ENCODE data around the gene AFF4. TPM values are rescaled to one million over a fixed set of nuclear protein-coding genes. Genes with fewer than 3 reads are reported as not detected.
A peak's percentile ranks its signal among the peaks of the same experiment; 100 is the strongest.

Gene AFF4
- total and polyA plus RNA-seq, 4 donors = 8.9 to 103 (median 41.9) TPM

DNA sequence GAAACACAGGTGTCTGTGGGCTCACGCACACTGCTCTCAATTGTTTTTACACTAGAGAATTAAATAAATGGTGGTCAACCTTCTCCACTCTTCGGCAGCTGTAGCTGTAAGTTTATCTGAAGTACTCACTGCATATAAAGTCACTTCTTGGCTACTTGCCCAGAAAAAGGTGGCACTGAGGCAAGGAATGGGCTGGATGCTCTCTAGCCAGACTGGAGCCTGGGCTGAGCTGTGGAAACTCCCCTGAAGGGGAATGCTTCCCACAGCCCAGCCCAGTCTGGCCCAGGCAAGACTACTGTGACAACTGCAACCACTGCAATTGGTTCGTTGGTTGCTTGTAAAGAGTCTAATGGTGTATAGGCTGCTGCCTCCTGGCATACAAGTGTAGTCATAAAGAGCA is 85.5 kb downstream of the AFF4 start:
- Histone ChIP-seq H3K36me3 (ENCODE audit: control insufficient read depth in 4 of 4, insufficient read depth in 4 of 4, low read length in 4 of 4) (peaks cover 4 to 30% (median 15%) of the 10 kb centered on the region in 4 donors), H3K4me1 (ENCODE audit: control insufficient read depth in 5 of 5, insufficient read depth in 5 of 5, low read length in 5 of 5) (peaks cover 0 to 5% (median 0%) of the 10 kb centered on the region in 5 donors), H3K27me3 (ENCODE audit: control insufficient read depth in 3 of 3, insufficient read depth in 3 of 3, low read length in 2 of 3) (no peaks in the 10 kb centered on the region), H3K27ac (ENCODE audit: low read depth in 1 of 2, low read length in 1 of 2) (peak overlapping the region in 1 of 2 donors; percentile 24), H3K9ac (ENCODE audit: insufficient read depth in 1 of 2, low read length in 2 of 2) (no peak overlapping the region), H3K4me3 (no peak overlapping the region), H3K9me3 (ENCODE audit: control insufficient read depth in 4 of 4, insufficient read depth in 3 of 4, low read length in 3 of 4) (no peaks in the 10 kb centered on the region)
- TF ChIP-seq, protein P1, sequence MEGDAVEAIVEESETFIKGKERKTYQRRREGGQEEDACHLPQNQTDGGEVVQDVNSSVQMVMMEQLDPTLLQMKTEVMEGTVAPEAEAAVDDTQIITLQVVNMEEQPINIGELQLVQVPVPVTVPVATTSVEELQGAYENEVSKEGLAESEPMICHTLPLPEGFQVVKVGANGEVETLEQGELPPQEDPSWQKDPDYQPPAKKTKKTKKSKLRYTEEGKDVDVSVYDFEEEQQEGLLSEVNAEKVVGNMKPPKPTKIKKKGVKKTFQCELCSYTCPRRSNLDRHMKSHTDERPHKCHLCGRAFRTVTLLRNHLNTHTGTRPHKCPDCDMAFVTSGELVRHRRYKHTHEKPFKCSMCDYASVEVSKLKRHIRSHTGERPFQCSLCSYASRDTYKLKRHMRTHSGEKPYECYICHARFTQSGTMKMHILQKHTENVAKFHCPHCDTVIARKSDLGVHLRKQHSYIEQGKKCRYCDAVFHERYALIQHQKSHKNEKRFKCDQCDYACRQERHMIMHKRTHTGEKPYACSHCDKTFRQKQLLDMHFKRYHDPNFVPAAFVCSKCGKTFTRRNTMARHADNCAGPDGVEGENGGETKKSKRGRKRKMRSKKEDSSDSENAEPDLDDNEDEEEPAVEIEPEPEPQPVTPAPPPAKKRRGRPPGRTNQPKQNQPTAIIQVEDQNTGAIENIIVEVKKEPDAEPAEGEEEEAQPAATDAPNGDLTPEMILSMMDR (IDR thresholded peaks at IDR 0.05; ENCODE audit: control extremely low read depth, extremely low read depth) = no peak
- 64 to 84% methylated on average over 3 of the region's 3 CpGs for WGBS, 2 donors
- no peak for ATAC-seq (ENCODE audit: insufficient read depth, low FRiP score)
- DNase-seq = peak; percentile 31 to 67 (median 46)

DNA sequence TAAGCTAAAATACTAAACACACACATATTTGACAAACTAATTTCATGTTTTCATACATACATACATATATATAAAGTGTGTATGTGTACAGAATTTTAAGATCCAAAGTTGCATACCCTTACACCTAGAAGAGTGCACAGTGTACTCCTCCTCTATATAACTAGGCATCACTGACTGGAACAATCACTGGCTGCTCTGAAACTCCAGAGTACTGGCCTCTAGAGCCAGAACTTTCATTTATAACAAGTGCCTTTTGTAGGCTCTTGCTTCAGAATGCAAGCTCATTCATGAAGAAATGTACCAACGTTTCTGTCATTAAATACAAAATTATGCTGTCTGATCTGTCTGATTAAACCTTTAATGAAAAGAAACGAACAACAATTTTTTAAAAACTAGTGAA is 86.0 kb downstream of the AFF4 start:
- Histone ChIP-seq H3K27ac (ENCODE audit: low read depth in 1 of 2, low read length in 1 of 2) (no peak overlapping the region), H3K4me3 (no peak overlapping the region), H3K36me3 (ENCODE audit: control insufficient read depth in 4 of 4, insufficient read depth in 4 of 4, low read length in 4 of 4) (peaks cover 4 to 29% (median 15%) of the 10 kb centered on the region in 4 donors), H3K4me1 (ENCODE audit: control insufficient read depth in 5 of 5, insufficient read depth in 5 of 5, low read length in 5 of 5) (peaks cover 0 to 7% (median 0%) of the 10 kb centered on the region in 5 donors), H3K9me3 (ENCODE audit: control insufficient read depth in 4 of 4, insufficient read depth in 3 of 4, low read length in 3 of 4) (no peaks in the 10 kb centered on the region), H3K27me3 (ENCODE audit: control insufficient read depth in 3 of 3, insufficient read depth in 3 of 3, low read length in 2 of 3) (no peaks in the 10 kb centered on the region), H3K9ac (ENCODE audit: insufficient read depth in 1 of 2, low read length in 2 of 2) (no peak overlapping the region)
- no peak for ATAC-seq (ENCODE audit: insufficient read depth, low FRiP score)
- WGBS, 2 donors = 77 to 85% methylated on average over 2 of the region's 2 CpGs
- DNase-seq = no peak
- TF ChIP-seq, protein P1 (IDR thresholded peaks at IDR 0.05; ENCODE audit: control extremely low read depth, extremely low read depth) = no peak

DNA sequence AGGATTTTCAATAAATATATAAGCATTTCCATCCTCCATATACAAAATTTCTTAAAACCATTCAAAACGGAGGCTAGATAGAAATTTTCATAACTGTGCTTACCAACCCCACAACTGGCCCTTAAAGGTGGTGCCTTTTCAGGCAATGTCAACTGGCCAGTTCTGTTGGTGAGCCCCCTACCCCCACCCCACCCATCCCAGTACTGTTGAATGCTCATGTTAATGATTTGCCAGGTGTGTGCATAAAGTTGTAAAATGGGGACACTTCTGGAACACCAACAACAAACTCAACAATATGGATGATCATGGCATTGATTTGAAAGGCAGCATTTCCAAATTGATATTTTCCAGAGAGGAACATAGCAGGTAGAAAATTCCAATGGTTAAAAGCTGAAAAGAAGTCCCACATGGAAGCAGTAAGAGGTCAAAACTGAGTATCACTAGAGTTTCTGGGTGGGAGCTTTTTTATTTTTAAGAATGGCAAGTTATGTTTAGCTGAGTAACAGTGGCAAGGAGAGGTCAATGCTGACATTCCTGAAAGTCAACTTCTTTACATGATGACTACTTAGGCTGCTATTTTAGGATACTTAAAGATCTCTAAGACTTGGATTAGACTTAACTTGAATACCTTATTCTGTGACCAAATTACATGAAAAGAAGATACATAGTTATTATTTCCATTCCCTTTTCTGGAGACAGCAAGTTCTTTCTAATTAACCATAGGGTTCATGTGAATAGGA is 87.2 kb downstream of the AFF4 start:
- peak overlapping the region in 1 of 2 donors; percentile 41 for H3K27ac ChIP-seq (ENCODE audit: low read depth in 1 of 2, low read length in 1 of 2)
- TF ChIP-seq, protein P1 (IDR thresholded peaks at IDR 0.05; ENCODE audit: control extremely low read depth, extremely low read depth) = no peak
- H3K4me1 ChIP-seq (ENCODE audit: control insufficient read depth in 5 of 5, insufficient read depth in 5 of 5, low read length in 5 of 5) = peaks cover 0 to 11% (median 0%) of the 10 kb centered on the region in 5 donors
- H3K9ac ChIP-seq (ENCODE audit: insufficient read depth in 1 of 2, low read length in 2 of 2) = no peak overlapping the region
- peaks cover 4 to 20% (median 15%) of the 10 kb centered on the region in 4 donors for H3K36me3 ChIP-seq (ENCODE audit: control insufficient read depth in 4 of 4, insufficient read depth in 4 of 4, low read length in 4 of 4)
- ATAC-seq (ENCODE audit: insufficient read depth, low FRiP score) (no peak), DNase-seq (peak in 1 of 3 donors; percentile 13)
- no peaks in the 10 kb centered on the region for H3K9me3 ChIP-seq (ENCODE audit: control insufficient read depth in 4 of 4, insufficient read depth in 3 of 4, low read length in 3 of 4)
- H3K4me3 ChIP-seq = no peak overlapping the region
- no peaks in the 10 kb centered on the region for H3K27me3 ChIP-seq (ENCODE audit: control insufficient read depth in 3 of 3, insufficient read depth in 3 of 3, low read length in 2 of 3)
- 84 to 91% methylated on average over 1 of the region's 1 CpG for WGBS, 2 donors

Measured in lung (tissue), 12 donors.